Measurements from ENCODE around the gene ARHGEF38. TPM values are rescaled to one million over a fixed set of nuclear protein-coding genes. Genes with fewer than 3 reads are reported as not detected.
A peak's percentile ranks its signal among the peaks of the same experiment; 100 is the strongest.

The ARHGEF38 gene
- total and polyA plus RNA-seq, 8 donors, result 0.61 to 23.2 (median 2.5) TPM

- intact Hi-C loops (cut with DNase I; ENCODE audit: low total_unique reads), result no loop called here
- no peaks in the 10 kb centered on the region for H3K27me3 ChIP-seq
- H3K9me3 ChIP-seq, result no peaks in the 10 kb centered on the region
- H3K27ac ChIP-seq, result peak overlapping the region in 1 of 5 donors; percentile 76
- 70 to 74% (median 70%) methylated on average over 3 of the region's 3 CpGs for WGBS, 5 donors
- H3K4me3 ChIP-seq, result no peak overlapping the region
- DNase-seq, result no peak
- no peaks in the 10 kb centered on the region for H3K36me3 ChIP-seq
- no peak for TF ChIP-seq CTCF (IDR thresholded peaks at IDR 0.05)
- no peak for TF ChIP-seq EP300 (IDR thresholded peaks at IDR 0.05)
- no peak for TF ChIP-seq POLR2AphosphoS5 (IDR thresholded peaks at IDR 0.05)
- no peak for TF ChIP-seq POLR2A (IDR thresholded peaks at IDR 0.05)
- peaks cover 0 to 26% (median 14%) of the 10 kb centered on the region in 4 donors for H3K4me1 ChIP-seq
These were observed 35.8 kb downstream of the ARHGEF38 start for GRCh38 chr4:105588252-105588651.

GRCh38 chr4:105591573-105591972, 39.2 kb downstream of the ARHGEF38 start:
- DNase-seq, result no peak
- WGBS, 5 donors, result 86 to 95% (median 90%) methylated on average over 3 of the region's 3 CpGs
- no peaks in the 10 kb centered on the region for H3K27me3 ChIP-seq
- no peak overlapping the region for H3K4me3 ChIP-seq
- no peaks in the 10 kb centered on the region for H3K36me3 ChIP-seq
- H3K9me3 ChIP-seq, result no peaks in the 10 kb centered on the region
- H3K27ac ChIP-seq, result no peak overlapping the region
- peaks cover 0 to 17% (median 7%) of the 10 kb centered on the region in 4 donors for H3K4me1 ChIP-seq
- intact Hi-C loops (cut with DNase I; ENCODE audit: low total_unique reads), result no loop called here
- TF ChIP-seq POLR2AphosphoS5 (IDR thresholded peaks at IDR 0.05), result no peak
- TF ChIP-seq EP300 (IDR thresholded peaks at IDR 0.05), result no peak
- no peak for TF ChIP-seq POLR2A (IDR thresholded peaks at IDR 0.05)
- no peak for TF ChIP-seq CTCF (IDR thresholded peaks at IDR 0.05)

DNA sequence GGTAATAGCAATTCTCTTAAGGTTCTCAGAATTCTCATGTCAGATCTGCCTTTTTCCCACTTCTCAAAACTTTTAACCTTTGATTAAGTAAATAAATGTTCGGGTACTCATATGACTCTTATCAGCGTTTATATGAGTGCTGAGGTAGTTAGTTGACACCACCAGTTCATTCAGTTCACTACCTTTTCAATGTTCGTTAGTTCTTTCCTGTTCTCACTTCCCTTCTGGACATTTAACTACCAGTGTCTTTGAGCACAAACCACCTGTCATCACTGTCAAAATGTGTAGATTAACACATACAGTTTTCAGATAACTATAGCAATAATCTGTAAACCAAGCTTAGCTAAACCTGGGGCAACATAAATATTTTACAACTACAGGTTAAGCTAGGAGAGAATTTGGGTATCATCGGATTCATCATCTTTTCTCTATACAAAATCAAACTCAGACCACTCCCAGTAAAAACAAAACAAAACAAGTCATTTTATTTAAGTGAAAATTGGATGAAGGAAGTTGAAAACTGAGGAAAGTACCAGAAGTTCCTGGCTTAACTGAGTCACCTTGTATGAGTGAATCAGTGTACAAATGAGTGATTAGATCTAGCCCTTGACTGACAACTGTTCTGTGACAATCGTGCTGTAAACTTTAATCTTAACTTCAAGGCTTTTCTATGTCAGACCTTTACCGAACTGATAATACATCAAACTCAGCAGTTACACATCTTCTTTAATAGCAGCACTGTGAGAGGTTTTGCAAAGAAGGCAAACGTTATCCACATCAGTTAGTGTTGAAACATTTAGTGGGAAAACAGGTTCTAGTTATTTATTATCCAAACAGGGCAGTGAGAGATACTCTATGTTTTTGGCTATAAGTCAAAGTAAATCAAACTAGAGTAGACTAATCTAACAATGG, 41.9 kb downstream of the ARHGEF38 start:
- Histone ChIP-seq H3K9me3 (no peaks in the 10 kb centered on the region), H3K4me3 (no peak overlapping the region), H3K27me3 (no peaks in the 10 kb centered on the region), H3K27ac (peak overlapping the region in 4 of 5 donors; percentile 56 to 66 (median 63)), H3K36me3 (no peaks in the 10 kb centered on the region), H3K4me1 (peaks cover 0 to 5% (median 1%) of the 10 kb centered on the region in 4 donors)
- DNase-seq, result peak in 1 of 2 donors; percentile 69
- intact Hi-C loops (cut with DNase I; ENCODE audit: low total_unique reads), result no loop called here
- TF ChIP-seq POLR2AphosphoS5 (IDR thresholded peaks at IDR 0.05) (peak in 2 of 3 donors; percentile 23 to 57), CTCF (IDR thresholded peaks at IDR 0.05) (no peak), POLR2A (IDR thresholded peaks at IDR 0.05) (no peak), EP300 (IDR thresholded peaks at IDR 0.05) (no peak)
- 15 to 30% (median 23%) methylated on average over 7 of the region's 7 CpGs for WGBS, 5 donors

- H3K4me3 ChIP-seq, result no peak overlapping the region
- 75 to 87% (median 86%) methylated on average over 6 of the region's 6 CpGs for WGBS, 5 donors
- H3K27me3 ChIP-seq, result no peaks in the 10 kb centered on the region
- H3K4me1 ChIP-seq, result peaks cover 0 to 11% (median 2%) of the 10 kb centered on the region in 4 donors
- intact Hi-C loops (cut with DNase I; ENCODE audit: low total_unique reads), result no loop called here
- no peaks in the 10 kb centered on the region for H3K9me3 ChIP-seq
- TF ChIP-seq EP300 (IDR thresholded peaks at IDR 0.05), result no peak
- no peak for DNase-seq
- no peaks in the 10 kb centered on the region for H3K36me3 ChIP-seq
- no peak overlapping the region for H3K27ac ChIP-seq
These were observed 44.3 kb downstream of the ARHGEF38 start for GRCh38 chr4:105596684-105597083.

DNA sequence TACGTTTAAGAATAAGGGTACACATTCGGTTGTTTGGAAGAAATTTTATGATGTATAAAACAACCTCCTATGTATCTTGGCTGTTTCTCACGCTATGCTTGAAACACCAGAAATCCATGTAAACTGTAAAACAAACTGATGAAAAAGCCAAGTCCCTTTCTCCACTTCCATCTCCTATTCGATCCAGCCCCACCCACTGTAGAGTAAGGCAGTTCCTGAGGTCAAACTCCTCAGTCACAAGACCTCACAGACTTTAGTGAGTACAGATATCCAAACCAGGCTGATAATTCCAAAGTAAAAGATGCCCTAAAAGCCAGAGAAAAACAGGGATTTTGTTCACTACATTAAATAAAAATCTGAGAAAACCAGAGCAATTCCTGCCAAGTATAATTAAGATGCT, 45.6 kb downstream of the ARHGEF38 start:
- no peak for DNase-seq
- no peak for TF ChIP-seq POLR2A (IDR thresholded peaks at IDR 0.05)
- TF ChIP-seq EP300 (IDR thresholded peaks at IDR 0.05), result no peak
- TF ChIP-seq POLR2AphosphoS5 (IDR thresholded peaks at IDR 0.05), result no peak
- no peak for TF ChIP-seq CTCF (IDR thresholded peaks at IDR 0.05)
- peak overlapping the region in 1 of 5 donors; percentile 1 for H3K27ac ChIP-seq
- intact Hi-C loops (cut with DNase I; ENCODE audit: low total_unique reads), result no loop called here
- H3K36me3 ChIP-seq, result no peaks in the 10 kb centered on the region
- no peaks in the 10 kb centered on the region for H3K9me3 ChIP-seq
- peaks cover 0 to 11% (median 2%) of the 10 kb centered on the region in 4 donors for H3K4me1 ChIP-seq
- no peaks in the 10 kb centered on the region for H3K27me3 ChIP-seq
- H3K4me3 ChIP-seq, result no peak overlapping the region
- 47 to 66% (median 57%) methylated on average over 4 of the region's 4 CpGs for WGBS, 5 donors
